ENCODE results near the gene GREB1.

The GREB1 gene

DNA sequence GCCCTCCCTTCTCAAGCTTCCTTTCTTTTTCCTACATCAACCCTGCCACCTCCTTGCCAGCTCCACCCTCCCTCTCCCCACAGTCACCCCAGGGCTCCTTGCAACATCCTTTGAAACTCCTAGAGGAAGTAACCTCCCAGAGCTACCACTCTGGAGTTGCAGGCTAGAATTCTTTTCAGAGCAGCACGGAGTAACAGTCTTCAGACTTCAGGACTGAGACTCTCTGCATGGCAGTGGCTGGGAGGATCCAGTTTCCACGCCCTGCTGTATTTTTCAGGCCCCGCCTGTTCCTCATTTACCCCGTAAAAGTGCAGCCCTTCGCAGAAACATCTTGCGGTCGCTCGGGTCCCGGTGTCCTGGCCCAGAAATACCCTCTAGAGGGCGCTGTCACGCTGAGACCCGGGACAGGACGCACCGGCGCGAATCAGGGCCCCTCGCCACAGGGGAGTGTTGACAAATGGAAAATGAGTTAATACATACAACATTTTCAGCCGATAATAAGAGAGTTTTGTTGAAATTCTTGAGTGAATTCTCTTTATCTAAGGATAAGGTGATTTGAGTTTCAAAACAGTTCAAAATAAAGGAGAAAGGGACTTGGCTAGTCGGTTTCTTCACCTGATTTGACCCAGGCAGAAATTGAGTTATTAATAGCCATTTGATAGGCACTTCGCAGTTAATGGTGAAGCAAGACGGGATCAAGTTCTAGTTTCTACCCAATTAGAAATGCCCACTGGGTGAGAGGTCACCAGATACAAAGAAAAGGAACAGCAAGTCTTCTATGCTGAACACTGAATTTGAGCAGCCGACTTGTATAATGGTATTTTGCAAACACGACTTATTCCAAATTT, 154.6 kb downstream of the GREB1 start:
- DNase-seq = peak; percentile 95

DNA sequence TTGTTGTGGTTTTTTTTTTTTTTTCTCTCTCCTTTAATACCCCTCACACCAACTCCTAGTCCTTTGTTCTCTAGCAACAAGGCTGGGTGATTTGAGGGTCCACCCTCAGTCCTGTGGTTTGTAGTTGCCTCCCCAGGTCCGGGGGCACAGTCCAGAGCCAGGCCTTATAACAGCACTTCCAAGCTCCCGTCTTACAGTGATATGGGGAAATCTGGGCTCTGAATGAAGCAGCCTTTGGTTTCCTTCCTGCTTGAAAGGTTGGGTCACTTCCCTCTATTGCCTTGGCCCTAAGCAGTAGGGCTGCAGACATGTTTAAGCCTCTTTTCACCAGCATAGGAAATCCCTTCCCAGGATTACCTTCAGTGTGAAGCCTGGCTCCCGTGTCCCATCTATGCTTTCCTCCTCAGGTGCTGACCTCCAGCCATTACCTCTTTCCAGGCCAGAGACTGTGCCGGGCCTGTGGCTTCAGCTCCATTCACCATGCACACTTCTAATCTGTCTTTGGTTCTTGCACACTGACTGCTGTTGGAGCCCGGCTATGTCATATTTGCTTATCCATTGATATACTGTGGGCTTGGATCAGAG, 157.3 kb downstream of the GREB1 start:
- DNase-seq = no peak
